ENCODE measurements around the gene TENT4A.

- TF ChIP-seq, protein P1, sequence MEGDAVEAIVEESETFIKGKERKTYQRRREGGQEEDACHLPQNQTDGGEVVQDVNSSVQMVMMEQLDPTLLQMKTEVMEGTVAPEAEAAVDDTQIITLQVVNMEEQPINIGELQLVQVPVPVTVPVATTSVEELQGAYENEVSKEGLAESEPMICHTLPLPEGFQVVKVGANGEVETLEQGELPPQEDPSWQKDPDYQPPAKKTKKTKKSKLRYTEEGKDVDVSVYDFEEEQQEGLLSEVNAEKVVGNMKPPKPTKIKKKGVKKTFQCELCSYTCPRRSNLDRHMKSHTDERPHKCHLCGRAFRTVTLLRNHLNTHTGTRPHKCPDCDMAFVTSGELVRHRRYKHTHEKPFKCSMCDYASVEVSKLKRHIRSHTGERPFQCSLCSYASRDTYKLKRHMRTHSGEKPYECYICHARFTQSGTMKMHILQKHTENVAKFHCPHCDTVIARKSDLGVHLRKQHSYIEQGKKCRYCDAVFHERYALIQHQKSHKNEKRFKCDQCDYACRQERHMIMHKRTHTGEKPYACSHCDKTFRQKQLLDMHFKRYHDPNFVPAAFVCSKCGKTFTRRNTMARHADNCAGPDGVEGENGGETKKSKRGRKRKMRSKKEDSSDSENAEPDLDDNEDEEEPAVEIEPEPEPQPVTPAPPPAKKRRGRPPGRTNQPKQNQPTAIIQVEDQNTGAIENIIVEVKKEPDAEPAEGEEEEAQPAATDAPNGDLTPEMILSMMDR (conservative IDR thresholded peaks at IDR 0.05; ENCODE audit: low read depth, low read length): no peak
- no peak for TF ChIP-seq EZH2 (IDR thresholded peaks at IDR 0.05; ENCODE audit: low read length, unreplicated experiment)
- TF ChIP-seq EZH2phosphoT487 (IDR thresholded peaks at IDR 0.05; ENCODE audit: borderline replicate concordance, low read length): no peak
These were observed 20.4 kb downstream of the TENT4A start for GRCh38 chr5:6733411-6734242.

Measured in PC-3 (cell line).